GM12801 (cell line): ENCODE measurements around the gene SESN1.

ENCODE experiments used
- CTCF ChIP-seq: IDR thresholded peaks from one replicate; pipeline ENCODE4 v1.5.1; 2011; ENCODE audit warnings: control low read depth; ENCODE audit not compliant: insufficient read length; ENCODE audit errors: extremely low read depth

Gene SESN1

GRCh38 chr6:108947114-108947854 is 147.4 kb downstream of the SESN1 start:
- no peak for TF ChIP-seq CTCF

GRCh38 chr6:108946695-108947094 is 148.0 kb downstream of the SESN1 start:
- TF ChIP-seq CTCF = no peak

- TF ChIP-seq CTCF = no peak
Measured at GRCh38 chr6:108945681-108946159, 148.9 kb downstream of the SESN1 start.

GRCh38 chr6:108944707-108945680 is 149.7 kb downstream of the SESN1 start:
- TF ChIP-seq CTCF = no peak

GRCh38 chr6:108944071-108944470 is 150.6 kb downstream of the SESN1 start:
- TF ChIP-seq CTCF = no peak

- no peak for TF ChIP-seq CTCF
Measured at GRCh38 chr6:108942556-108943492, 151.8 kb downstream of the SESN1 start.

GRCh38 chr6:108941859-108942258 is 152.8 kb downstream of the SESN1 start:
- TF ChIP-seq CTCF = no peak
